ENCODE measurements around the gene BLM.

The BLM gene

GRCh38 chr15:90679959-90680358, 37.2 kb upstream of the BLM start:
- no peak overlapping the region for H3K27ac ChIP-seq

GRCh38 chr15:90680371-90680935, 36.7 kb upstream of the BLM start:
- no peak for TF ChIP-seq CTCF (conservative IDR thresholded peaks at IDR 0.05)
- H3K27ac ChIP-seq = no peak overlapping the region

More at GRCh38 chr15:90679959-90680358, 37.2 kb upstream of the BLM start:
- TF ChIP-seq CTCF (conservative IDR thresholded peaks at IDR 0.05) = no peak

GRCh38 chr15:90681056-90681455, 36.1 kb upstream of the BLM start:
- no peak overlapping the region for H3K27ac ChIP-seq
- no peak for TF ChIP-seq CTCF (conservative IDR thresholded peaks at IDR 0.05)

- no peak for TF ChIP-seq CTCF (conservative IDR thresholded peaks at IDR 0.05)
- H3K27ac ChIP-seq = no peak overlapping the region
These were observed 35.7 kb upstream of the BLM start for GRCh38 chr15:90681480-90681879.

- no peak for TF ChIP-seq CTCF (conservative IDR thresholded peaks at IDR 0.05)
- no peak overlapping the region for H3K27ac ChIP-seq
These were observed 33.8 kb upstream of the BLM start for GRCh38 chr15:90683371-90683770.

- no peak for TF ChIP-seq CTCF (conservative IDR thresholded peaks at IDR 0.05)
These were observed 33.3 kb upstream of the BLM start for GRCh38 chr15:90683876-90684275.

GRCh38 chr15:90684281-90684680, 32.9 kb upstream of the BLM start:
- TF ChIP-seq CTCF (conservative IDR thresholded peaks at IDR 0.05) = no peak
- no peak overlapping the region for H3K27ac ChIP-seq

More at GRCh38 chr15:90683876-90684275, 33.3 kb upstream of the BLM start:
- no peak overlapping the region for H3K27ac ChIP-seq

Measured in VCaP (cell line).